NCI-H2107 treated with DMSO at 0.1 percent for 48 hours (cell line): ENCODE results near the gene PRAC2.

Experiments used
- DNase-seq: peaks from one replicate; lab custom pipeline; 2025; ENCODE audit not compliant: unreplicated experiment; lab: John Stamatoyannopoulos, UW

Gene PRAC2

GRCh38 chr17:48753794-48754499 is 31.0 kb downstream of the PRAC2 start:
- no peak for DNase-seq

- no peak for DNase-seq
Observed at GRCh38 chr17:48754500-48755261, 31.7 kb downstream of the PRAC2 start.

- no peak for DNase-seq
Observed at GRCh38 chr17:48755356-48755755, 32.4 kb downstream of the PRAC2 start.

GRCh38 chr17:48756830-48757251 is 33.9 kb downstream of the PRAC2 start:
- no peak for DNase-seq

- no peak for DNase-seq
Observed at GRCh38 chr17:48757524-48757961, 34.6 kb downstream of the PRAC2 start.

- no peak for DNase-seq
Observed at GRCh38 chr17:48759288-48759687, 36.3 kb downstream of the PRAC2 start.

GRCh38 chr17:48760411-48760810 is 37.4 kb downstream of the PRAC2 start:
- DNase-seq, result no peak

- DNase-seq, result no peak
Observed at GRCh38 chr17:48761114-48761513, 38.1 kb downstream of the PRAC2 start.

GRCh38 chr17:48767263-48767774 is 44.3 kb downstream of the PRAC2 start:
- DNase-seq, result no peak

- no peak for DNase-seq
Observed at GRCh38 chr17:48769009-48769675, 46.2 kb downstream of the PRAC2 start.

GRCh38 chr17:48770954-48771353 is 48.0 kb downstream of the PRAC2 start:
- DNase-seq, result no peak

- DNase-seq, result no peak
Observed at GRCh38 chr17:48773245-48773644, 50.3 kb downstream of the PRAC2 start.
